NCI-H2081 treated with DMSO at 0.1 percent for 48 hours (cell line): ENCODE data around the gene HARS1.
"Not testable (repeated sequence)": the region's sequence is repeated elsewhere in the genome, so short reads cannot be mapped to it uniquely, and the experiment has no call there.

Experiments
- DNase-seq: peaks from one replicate; lab custom pipeline; 2025; lab: John Stamatoyannopoulos, UW

HARS1 gene, protein sequence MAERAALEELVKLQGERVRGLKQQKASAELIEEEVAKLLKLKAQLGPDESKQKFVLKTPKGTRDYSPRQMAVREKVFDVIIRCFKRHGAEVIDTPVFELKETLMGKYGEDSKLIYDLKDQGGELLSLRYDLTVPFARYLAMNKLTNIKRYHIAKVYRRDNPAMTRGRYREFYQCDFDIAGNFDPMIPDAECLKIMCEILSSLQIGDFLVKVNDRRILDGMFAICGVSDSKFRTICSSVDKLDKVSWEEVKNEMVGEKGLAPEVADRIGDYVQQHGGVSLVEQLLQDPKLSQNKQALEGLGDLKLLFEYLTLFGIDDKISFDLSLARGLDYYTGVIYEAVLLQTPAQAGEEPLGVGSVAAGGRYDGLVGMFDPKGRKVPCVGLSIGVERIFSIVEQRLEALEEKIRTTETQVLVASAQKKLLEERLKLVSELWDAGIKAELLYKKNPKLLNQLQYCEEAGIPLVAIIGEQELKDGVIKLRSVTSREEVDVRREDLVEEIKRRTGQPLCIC

GRCh38 chr5:140690941-140691924 lies at the start of gene HARS1, which contains the start of gene HARS2:
Gene HARS1, minus strand, starts transcription at chr5:140691370. Its CDS starts 66 bp downstream, at chr5:140691304.
Gene HARS2, plus strand, starts transcription at chr5:140691455. Its CDS starts 194 bp downstream, at chr5:140691649.
- peak; percentile 47 for DNase-seq

- DNase-seq = no peak
Measured at GRCh38 chr5:140737486-140737885, 46.3 kb upstream of the HARS1 start.

- no peak for DNase-seq
Measured at GRCh38 chr5:140734354-140734753, 43.2 kb upstream of the HARS1 start.

DNA sequence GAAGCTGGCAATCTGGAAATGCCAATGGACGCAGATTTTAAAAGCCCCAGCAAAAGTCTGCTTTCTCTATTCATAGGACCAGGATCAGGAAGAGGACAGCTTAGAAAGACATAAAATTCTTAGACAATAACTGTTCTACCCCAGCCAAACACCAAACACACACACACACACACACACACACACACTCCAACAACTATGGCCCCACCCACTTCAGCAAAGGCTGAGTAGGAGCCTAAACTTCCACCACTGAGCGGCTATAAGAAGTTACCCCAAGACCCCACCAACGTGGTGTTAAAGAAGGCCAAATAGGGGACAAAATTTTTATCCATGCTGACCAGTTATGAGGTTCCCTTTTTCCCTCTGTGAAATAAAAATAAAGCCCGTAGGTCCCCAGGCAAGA lies 41.9 kb upstream of the HARS1 start:
- no peak for DNase-seq

DNA sequence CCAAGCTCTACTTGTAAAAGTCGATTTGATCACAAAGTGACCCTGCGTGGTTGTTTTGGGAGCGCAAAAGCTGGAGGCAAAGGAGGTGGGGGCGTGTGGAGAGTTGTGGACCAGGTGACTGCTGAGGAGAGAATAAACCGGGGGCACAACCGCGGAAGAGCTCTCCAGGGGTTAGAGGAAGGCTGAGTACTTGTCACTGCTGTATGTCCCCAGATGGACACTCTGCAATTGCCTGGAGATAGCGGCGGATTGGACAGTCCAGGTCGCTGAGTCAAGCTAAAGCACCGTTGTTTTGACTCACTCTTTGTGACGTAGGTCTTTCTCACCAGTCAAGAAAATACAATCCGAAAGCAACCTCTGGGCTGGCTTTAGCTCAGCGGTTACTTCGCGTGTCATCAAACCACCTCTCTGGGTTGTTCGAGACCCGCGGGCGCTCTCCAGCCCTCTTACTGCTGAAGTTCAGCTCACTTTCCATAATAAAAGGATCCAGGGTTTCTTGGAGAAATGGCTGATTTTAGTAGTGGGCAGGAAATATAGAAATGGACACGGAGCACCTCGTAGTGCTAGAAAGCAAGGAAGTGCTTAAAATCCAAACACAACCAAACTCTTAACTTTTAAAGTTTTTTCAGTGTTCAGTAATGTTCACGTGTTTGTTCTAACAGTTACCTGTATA lies 34.8 kb upstream of the HARS1 start:
- DNase-seq = no peak

GRCh38 chr5:140721395-140721794 lies 30.2 kb upstream of the HARS1 start:
- DNase-seq = not testable (repeated sequence)

DNA sequence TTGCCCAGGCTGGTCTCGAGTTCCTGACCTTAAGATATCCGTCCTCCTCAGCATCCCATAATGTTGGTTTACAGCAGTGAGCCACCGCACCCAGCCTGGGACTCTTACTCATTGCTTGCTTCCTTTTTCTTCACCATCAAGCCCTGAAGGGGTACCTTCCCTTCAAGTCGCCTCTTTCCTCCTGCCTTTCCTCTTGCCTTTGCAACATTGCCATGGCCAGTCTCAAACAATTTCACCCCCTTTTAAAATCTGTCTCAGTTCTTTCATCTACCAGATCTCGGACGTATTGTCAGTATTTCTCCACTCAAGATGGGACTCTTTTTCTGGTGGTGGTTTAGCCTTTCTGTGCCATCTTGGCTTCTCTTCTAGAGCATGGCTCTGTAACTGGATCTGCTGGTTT lies 29.6 kb upstream of the HARS1 start:
- DNase-seq = not testable (repeated sequence)

- no peak for DNase-seq
Measured at GRCh38 chr5:140718266-140718592, 27.1 kb upstream of the HARS1 start.

DNA sequence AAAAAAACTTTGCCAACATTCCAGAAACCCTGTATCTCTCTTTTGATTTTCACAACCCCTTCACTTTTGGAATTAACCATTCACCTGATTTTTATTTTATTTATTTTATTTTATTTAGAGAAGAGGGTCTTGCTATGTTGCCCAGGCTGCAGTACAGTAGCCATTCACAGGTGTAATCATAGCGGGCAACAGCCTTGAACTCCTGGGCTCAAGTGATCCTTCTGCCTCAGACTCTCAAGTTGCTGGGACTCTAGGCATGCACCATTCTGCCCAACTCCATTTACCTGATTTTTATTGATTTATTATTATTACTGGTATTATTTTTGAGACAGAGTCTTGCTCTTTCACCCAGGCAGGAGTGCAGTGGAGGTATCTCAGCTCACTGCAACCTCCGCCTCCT lies 25.1 kb upstream of the HARS1 start:
- not testable (repeated sequence) for DNase-seq

DNA sequence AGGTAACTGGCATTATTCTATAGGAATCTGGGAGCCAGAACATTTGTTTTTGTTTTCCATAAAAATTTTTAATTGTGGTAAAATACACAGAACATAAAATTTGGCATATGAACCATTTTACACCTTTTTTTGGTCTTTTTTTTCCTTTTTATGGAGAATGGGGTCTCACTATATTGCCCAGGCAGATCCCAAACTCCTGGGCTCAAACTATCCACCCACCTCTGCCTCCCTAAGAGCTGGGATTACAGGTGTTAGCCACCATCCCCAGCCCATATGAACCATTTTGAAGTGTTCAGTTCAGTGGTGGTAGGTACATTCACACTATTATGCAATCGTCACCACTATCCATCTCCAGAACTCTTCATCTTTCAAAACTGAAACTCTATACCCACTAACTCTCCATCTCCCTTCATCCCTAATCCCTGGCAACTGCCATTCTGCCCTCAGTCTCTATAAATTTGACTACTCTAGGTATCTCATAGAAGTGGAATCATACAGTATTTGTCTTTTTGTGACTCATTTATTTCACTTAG lies 22.5 kb upstream of the HARS1 start:
- no peak for DNase-seq

GRCh38 chr5:140711794-140712193 lies 20.6 kb upstream of the HARS1 start:
- DNase-seq = no peak

DNA sequence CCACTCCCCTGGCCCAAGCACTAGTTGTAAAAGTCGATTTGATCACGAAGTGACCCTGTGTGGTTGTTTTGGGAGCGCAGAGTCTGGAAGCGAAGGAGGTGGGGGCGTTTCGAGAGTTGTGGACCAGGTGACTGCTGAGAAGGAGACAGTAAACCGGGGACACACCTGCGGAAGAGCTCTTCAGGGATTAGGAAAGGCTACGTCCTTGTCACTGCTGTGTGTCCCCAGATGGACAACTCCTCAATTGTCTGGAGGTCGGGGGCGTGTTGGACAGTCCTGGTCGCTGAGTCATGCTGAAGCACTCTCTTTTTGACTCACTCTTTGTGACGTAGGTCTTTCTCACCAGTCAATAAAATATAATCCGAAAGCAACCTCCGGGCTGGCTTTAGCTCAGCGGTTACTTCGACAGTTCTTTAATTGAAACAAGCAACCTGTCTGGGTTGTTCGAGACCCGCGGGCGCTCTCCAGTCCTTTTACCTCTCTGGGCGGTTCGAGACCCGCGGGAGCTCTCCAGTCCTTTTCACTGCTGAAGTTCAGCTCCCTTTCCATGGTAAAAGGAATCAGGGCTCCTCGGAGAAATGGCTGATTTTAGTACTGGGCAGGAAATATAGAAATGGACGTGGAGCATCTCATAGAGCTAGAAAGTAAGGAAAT lies 19.9 kb upstream of the HARS1 start:
- peak; percentile 32 for DNase-seq

DNA sequence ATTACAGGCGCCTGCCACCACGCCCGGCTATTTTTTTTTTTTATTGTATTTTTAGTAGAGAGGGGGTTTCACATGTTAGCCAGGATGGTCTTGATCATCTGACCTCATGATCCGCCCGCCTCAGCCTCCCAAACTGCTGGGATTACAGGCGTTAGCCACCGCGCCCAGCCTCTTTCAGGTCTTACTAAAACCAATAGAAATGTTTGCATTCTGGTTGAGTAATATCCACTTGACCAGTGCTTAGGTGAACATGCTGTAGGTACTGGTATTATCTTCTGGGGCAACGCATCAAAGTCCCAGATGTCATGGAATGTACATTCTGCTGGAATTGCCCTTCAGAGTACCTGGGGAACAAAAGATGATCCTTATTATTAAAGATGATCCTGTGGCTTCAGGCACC lies 17.6 kb upstream of the HARS1 start:
- DNase-seq = not testable (repeated sequence)

- DNase-seq = no peak
Measured at GRCh38 chr5:140707812-140708211, 16.6 kb upstream of the HARS1 start.

GRCh38 chr5:140700177-140701144 lies 9.3 kb upstream of the HARS1 start, which contains the start of gene ZMAT2:
Gene ZMAT2, plus strand, starts transcription at chr5:140700447. Its CDS starts 14 bp downstream, at chr5:140700461.
- peak; percentile 68 for DNase-seq

GRCh38 chr5:140696891-140697492 lies 5.8 kb upstream of the HARS1 start:
- no peak for DNase-seq

DNA sequence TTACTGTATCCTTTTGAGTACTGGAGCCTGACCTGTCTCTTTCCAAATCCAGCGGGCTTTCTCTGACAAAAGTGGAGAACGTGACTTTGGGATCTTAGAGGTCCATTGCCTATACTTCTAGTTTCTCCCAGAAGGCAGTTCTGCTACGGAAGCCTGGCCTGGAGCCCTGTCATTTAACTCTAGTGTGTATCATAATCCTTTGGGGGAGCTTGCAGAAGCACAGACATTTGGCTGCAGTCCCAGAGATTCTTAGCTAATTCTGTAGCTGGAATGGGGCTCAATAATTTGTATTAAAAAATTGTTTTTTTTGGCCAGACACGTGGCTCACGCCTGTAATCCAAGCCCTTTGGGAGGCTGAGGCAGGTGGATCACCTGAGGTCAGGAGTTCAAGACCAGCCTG lies 3.1 kb upstream of the HARS1 start:
- no peak for DNase-seq

DNA sequence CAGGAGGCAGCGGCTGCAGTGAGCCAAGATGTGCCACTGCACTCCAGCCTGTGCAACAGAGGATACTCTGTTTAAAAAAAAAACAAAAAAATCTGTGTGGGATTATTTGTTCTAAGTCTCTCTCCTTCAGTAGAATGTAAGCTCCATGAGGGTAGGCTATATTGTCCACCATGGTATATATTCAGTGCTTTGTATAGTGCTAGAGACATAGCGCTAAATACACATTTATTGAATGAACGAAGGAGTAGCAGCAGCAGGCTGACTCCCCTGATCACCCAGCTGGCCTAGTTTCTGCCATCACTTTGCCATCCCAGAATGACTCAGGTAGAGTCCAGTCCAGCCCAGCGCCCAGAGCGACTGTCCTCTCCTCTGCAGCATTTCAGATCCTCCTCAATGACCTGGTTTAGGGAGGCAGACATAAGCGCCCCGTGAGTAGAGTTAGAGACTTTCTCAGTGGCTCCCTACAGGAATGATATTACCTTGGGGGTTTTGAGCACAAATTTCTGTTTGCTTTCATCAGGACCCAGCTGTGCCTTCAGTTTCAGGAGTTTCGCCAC lies 716 bp downstream of the HARS1 start:
- no peak for DNase-seq

DNA sequence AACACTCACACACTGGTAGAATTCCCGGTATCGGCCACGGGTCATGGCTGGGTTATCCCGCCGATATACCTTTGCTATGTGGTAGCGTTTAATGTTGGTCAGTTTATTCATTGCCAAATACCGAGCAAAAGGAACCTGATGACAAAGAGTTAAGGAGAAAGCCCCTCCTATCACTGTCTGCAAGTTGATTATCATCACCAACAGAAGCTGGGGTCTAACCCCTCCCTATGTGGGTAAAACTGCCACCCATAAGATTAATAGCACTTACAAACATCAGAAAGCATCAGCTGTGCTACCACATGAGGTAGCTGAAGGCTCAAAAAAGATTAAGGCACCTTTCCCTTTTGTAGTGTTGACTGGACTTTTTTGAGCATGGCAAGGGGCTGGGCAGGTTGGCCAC lies 12.2 kb downstream of the HARS1 start:
- DNase-seq = no peak
